Putamen (tissue), 1 donor: ENCODE results near the gene SP140.
"Not testable (repeated sequence)": the region's sequence is repeated elsewhere in the genome, so short reads cannot be mapped to it uniquely, and the experiment has no call there.

Experiments
- DNase-seq: peaks from one replicate; pipeline ENCODE4 v3.0.0-alpha.2; 2016; ENCODE audit warnings: low spot score

The SP140 gene

DNA sequence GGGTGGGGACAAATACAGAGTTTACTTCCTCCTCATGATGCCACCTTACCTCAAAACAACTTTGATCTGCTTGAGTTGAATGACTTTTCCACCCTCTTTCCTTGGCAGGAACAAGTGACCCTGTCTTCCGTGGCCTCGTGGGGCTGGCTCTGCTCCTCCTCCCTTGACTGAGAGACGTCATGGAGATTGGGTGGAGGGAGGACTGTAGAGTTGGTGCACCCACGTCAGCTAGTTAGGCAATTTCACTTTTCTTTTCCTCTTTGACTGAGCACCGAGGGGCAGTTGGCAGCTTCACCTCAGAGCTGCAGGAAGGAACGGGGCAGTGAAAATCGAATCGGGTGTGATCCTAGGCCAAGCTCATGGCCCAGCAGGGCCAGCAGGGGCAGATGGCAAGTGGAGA lies at the start of gene SP140:
TSS of gene SP140 (plus strand) at position 251 of the 400 bp plus-strand sequence. CDS start at position 360, 109 bp downstream.
- peak; percentile 9 for DNase-seq

DNA sequence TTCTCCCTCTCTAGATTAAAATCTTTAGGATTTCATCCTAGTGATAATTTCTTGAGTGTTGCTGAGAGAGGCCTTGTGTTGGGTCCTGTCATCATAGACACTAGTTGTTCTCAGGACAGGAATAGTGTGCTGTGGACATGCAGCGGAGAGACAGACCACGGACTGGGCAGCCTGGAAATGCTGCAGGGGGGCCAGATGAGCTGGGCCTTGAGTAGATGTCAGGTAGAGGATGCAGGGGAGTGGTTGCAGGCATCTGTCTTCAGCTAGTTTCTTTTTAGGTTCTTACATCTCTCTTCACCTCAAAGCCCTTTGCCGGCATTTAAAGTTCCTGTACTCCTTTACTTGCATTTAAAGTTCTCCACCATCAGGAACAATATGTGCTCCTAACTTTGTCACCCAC lies 48.5 kb upstream of the SP140 start:
- DNase-seq = no peak

DNA sequence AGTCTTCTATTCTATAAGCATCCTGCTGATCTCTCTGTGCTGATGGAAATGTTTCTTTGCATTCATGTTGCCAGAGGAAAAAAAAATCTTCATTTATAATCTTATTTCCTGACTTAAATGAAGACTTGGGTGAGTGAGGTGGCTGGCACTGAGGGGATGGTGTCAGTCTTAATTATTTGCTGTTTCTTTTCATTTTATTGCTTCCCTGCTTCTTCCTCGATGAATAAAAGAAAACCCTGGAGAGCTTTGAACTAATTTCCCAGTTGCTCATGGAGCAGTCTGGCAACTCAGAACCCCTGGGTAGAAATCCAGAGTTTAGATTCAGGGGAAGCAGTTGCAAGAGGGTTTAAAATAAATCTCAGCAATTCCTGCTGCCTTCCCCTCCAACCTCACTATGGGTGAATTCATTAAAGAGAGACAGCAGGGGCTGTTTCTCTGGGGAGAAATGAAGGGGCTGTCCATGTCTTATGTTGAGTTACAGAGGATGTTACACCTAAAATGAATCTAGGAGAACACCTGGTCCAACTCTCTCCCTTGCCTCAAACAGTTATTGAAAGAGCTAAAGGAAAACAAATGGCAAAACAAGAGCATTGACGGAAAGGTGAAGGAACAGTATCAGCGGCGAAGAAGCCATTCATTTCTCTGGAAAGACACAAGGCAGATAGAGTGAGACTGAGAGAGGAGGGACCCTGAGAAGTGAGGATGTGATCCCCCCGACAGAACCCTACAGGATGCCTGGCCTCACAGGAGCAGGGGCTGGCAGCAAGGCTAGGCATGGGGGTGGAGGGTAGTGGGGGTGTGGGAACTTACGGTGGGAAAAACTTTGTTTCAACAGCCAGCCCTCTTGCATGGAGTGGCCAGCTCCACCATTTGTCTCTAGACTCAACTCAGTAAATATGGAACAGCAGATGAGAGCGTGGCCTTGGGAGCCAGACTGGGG lies 46.7 kb upstream of the SP140 start:
- no peak for DNase-seq

DNA sequence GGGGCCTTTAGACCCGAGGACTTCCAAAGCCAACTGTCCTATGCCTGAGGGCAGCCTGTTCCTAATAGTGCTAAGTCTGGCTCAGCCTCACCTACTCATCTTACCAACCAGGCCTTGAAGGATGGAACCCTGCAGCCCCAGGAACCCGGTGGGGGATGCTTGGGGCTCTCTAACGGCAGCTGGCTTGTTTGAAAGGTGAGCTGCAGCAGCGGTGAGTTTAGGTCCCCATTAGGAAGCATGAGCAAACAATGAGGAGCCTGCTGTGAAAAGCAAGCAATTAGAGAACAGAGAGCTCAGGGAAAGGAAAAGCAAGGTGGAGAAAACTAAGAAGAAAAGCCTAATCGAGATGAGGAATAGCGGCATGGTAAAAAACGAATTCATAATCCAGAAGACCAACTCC lies 45.6 kb upstream of the SP140 start:
- no peak for DNase-seq

DNA sequence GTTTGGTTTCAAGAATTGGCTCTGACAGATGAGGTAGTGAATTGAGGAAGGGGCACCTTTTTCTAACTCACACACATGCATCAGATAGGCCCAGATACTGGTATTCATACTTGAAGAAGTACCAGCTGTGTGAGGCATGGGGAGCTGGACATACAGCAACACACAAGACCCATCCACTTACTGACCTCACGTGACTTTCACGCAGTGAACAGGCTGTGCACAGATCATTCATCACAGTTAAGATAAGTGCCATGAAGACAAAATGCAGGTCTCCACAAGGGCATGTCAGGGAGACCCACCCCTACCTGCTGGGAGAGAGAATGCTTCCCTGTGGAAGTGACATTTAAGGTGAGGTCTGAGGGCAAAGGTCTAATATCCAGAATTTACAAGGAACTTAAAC lies 44.3 kb upstream of the SP140 start:
- DNase-seq = no peak

DNA sequence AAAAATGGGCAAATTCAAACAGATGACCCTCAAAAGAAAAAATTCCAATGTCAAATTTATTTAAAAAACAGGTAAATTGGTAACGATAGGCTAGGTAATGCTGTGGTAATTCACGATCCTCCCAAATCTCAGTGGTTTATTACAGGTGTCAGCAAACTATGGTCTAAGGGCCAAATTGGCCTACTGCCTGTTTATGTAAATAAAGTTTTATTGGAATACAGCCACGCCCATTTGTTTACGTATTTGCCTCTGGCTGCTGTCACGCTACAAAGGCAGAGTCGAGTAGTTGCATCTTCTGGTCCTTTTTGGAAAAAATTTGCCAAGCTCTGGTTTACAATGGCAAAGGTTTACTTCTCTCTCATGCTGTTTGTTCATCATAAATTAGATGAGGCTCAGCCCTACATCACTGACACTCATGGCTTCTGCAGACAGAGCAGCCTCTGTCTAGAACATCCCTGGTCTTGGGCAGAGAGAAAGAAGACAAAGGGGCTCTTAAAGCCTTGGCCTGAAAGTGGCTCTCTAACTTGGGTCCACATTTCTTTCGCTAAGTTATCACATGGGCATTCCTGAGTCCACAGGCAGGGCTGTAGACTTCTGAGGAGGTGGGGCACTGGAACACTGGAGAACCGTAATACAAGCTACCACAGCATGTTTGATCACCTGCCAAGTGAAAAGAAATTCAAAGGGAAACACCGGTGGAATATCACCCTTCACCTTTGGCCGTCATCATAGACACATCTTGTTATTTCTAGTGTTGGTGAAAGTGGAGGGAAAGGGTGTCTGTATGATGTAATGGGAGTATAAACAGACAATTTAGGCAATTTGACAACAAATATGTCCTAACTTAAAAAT lies 40.6 kb upstream of the SP140 start:
- no peak for DNase-seq

DNA sequence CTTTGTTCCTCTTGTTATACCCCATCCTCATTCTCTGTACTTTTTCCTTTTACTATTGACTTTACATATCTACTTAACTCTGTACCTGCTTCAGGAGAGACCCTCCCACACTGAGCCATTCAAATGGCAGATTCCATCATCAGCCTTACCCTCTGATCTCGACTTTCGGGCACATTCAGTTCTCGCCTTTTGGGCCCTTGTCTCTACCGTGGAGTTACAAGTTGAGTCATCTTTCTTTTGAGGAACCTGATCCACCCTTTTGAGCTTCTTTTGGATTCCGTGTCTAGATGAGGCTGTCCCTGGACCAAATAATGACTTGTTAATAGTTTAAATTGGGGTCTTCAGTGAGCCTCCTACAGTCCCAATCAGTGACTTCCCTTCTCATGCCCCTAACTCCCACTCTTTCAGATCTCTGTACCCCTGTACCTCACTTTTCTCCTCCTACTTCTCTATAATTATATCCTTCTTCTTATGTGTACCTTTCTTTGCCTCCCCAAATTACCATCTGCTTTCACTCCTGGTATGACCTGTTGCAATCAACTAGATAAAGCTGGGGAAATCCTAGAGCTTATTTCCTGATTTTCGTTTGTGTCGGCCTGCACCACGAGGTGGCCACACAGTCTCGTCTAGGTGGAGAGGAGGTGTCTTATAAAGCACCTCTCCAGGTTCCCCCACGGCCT lies 23.0 kb upstream of the SP140 start:
- DNase-seq = no peak

DNA sequence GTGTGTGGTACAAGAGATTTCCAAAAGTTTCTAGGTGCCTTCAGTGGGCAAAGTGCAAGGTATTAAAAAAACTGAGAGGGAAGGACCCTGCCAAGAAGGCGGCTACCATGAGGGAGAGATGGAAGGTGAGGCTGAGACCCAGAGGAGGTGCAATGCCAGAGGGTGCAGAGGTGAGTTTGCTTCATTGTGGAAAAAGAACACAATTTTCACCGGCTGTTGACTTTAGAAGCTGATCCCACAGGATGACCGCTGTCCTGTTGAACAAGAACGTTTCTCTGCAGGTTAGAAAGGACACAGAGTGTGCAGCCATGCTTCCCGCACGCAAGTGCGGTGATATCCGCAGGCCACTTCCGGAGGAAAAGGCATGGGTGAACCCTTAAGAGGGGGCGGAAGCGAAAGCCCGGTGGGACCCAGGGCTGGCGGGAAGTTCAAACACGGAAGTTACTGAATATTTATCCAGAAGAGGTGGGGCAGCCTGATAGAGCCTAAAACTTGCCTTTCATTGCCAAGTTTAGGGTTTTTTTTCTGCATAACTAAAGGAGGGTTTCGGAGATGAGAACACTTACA lies 22.3 kb upstream of the SP140 start:
- DNase-seq = no peak

DNA sequence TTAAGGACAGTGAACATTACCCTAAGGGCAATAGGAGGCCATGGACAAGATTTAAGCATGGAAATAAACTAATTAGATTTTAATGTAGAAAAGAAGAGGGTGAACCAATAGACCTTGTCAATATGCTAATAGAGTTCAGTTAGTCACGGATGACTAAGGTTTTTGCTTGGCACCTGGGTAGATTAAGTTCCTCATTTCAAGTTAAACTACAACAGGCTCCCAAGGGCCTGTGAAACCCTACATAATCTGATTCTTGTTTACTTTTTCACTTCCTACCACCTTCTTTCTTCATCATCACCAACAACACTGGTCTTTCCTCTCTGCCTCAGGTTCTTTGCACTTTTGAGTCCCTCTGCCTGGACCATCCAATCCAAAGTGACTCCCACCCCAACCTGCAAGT lies 20.5 kb upstream of the SP140 start:
- no peak for DNase-seq

DNA sequence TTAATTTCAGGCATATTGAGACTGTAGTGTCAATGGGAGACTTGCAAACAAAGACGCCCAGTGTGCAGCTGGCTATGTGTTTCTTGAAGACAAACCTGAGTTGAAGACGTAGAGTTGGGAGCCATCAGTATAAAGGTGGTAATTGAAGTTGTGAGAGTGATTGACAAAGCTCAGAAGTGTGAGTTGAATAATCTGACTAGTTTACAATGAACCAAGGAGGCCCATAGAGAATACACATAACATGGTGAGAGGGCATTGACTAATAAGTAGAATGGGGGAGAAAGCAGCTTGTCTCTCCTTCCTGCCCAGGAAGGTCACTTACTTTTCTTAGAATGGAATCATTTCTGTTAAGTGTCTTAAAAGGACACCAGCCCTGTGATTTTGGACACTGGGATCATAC lies 19.8 kb upstream of the SP140 start:
- no peak for DNase-seq

DNA sequence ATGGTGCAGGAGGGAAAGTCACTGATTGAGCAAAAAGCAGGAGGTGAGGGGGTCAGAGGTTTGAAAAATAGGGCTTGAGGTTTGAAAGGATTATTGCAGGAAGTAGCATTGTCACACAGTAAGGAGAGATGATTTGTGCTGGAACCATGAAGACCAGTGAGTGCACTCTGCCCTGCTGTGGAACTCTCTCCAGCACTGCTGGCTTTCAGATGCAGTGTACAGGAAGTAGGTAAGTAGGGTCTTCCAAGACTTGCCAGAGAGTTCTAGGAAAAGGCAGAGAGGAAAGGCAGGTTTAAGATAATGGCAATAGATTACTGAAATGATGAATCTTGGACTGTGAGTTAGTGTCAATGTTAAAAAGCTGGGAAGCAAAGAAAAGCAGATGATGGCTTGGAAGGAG lies 17.0 kb upstream of the SP140 start:
- DNase-seq = no peak

DNA sequence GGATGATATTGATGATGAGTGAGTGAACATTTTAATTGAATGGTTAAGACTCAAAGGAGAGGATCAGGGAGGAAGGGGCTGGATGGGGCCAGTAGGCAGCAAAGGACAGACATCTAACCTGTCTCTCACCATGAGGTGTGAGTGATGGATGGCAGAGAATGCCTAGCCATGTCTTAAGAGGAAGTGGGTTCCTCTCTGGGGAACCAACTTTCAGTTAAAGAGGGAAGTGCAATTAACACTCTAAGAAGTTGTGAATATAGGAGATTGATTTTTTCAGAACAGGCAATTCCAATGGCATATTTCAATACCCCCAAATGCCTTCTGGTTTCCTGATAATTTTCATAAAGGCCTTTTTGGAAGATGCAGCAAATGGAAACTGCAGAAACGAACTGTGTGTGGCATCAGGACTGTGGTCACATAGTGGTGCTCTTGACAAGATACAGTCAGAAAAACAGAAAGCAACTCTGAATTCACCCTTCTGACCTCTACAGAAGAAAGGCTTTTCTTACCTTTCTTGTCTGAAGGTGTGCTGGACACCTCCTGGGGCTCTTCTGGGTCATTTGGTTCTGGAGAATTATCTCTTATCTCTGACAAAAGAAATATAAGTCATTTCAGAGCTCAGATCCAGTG lies 16.0 kb upstream of the SP140 start:
- DNase-seq = no peak

DNA sequence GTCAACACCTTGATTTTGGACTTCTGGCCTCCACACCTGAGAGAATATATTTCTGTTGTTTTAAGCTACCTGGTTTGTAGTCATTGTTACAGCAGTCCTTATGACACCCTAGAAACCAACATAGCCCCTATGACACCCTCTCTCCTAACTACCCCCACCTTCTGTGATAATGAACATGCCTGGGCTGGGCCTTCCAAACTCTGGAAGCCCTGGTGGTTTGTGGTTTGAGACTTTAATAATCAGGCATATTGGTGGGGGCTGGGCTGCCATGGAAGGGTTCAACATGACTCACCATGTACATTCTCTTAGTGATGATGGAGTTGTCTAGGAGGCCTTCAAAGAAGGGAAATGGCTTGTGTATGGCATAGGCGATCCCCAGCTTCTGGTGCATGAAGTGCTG lies 9.0 kb upstream of the SP140 start:
- no peak for DNase-seq

DNA sequence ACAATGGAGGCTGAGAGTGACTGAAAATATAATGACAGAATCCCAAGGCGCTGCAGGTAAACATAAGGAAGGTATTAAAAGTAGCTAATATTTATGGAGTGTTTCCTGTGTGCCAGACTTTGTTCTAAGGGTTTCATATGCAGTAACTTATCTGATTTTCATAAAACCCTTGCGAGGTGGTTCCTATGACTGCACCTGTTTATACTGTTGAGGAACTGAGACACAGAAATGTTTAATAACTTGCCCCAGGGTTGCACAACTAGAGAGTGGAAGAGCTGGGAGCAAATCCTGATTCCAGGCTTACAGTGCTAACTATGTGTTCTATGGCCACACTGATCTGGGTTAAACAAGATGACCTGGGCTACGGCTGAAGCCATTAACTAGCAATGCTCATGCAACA lies 8.1 kb upstream of the SP140 start:
- no peak for DNase-seq

DNA sequence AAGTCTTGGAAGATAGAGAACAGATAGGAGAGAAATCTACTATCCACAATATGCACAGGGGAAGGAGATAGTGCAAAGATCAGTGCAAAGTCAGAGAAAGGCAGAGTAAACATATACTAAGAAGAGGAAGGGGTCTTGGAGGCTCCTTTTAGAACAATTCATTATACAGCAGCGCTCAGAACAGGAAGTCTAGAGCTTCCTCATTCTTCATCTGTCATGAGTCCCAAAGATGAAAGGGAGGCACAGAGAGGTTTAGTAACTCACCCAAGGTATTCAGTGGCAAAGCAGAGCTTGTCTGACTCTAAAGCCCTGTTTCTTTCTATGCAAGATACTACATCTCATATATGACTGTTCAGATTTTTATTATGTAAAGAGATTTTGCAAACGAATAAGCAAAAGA lies 7.1 kb upstream of the SP140 start:
- no peak for DNase-seq

DNA sequence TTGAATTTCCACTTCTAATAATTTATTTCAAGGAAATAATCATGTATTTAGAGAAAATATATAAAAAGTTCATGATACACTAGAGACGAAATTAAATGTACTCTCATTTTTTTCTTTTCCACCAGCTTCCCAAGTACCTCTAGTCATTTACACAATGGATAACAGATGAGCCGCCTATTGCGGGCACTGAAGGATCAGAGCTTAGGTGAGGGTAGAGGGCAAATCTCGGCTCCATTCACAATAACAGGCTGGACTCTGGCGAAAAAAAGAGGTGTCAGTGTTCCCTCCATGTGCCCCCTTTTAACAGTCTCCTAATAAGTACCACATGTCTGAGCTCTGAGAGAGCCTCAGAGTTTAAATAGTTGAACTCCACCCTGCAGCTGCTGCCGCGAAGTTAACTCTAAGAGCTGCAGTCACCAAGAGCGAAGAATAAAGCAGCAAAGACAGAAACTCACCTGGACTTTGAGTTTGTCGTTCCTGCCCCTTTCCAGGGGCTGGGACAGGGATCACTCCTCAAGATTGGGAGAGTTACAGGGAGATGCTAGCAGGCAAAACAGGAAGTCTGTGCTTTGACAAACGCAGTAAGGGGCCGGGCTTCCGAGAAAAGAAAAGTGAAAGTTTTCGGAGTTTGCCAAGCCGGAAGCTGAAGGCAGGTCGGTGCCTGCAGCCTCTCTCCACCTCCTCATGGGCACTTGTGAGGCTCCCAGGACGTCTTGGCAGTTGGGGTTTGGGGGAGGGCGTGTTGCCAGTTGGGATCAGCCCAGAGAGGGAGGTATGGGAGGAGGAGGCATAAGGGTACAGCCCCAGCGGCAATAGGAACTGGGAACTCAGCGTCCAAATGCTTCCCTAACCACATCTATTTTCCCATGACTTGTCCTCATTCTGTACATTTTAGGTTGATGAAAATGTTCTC lies 5.9 kb upstream of the SP140 start, which contains the start of gene SP110:
TSS of gene SP110 (minus strand) at position 566 of the 913 bp plus-strand sequence. CDS start 3,057 bp downstream, outside the sequence.
- peak; percentile 69 for DNase-seq

DNA sequence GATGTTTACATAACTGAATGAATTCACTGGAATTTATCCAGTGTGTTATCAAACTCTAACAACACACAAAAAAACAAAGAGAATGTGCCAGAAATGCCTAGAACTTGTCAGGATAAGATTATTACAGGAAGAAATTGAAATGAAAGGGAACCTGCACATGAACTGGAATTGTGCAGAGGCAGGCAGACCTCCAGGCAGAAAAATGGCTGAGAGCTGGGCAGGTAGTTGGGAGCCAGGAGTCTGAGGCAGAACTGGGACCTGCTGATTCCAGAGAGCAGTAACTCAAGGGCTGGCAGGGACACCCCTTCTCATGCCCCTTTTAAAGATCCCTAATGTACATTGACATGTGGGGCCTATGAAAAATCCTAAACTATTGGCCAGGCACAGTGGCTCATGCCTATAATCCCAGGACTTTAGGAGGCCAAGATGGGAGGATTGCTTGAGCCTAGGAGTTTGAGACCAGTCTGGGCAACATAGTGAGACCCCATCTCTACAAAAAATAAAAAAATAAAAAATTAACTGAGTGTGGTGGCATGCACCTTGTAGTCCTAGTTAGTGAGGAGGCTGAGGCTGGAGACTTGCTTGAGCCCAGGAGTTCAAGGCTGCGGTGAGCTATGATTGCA lies 5.1 kb upstream of the SP140 start:
- no peak for DNase-seq

DNA sequence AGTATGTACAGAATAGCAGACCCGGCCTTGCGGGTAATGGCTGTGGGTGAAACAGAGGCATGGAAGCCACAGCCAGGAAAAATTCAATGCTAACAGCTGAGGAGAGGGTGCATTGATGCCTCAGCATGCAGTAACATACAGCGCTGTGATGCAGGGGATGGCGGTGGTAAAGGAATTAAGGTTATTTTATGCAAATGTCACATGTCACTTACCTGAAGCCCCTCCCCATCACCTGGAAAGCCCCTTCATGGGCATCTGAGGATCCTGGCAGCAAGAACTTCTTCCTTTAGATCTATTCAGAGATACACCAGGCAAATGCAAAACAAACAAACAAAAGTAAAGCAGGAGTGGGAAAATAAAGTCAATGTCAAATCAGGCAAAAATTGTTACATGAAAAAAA lies 4.0 kb upstream of the SP140 start:
- DNase-seq = no peak

DNA sequence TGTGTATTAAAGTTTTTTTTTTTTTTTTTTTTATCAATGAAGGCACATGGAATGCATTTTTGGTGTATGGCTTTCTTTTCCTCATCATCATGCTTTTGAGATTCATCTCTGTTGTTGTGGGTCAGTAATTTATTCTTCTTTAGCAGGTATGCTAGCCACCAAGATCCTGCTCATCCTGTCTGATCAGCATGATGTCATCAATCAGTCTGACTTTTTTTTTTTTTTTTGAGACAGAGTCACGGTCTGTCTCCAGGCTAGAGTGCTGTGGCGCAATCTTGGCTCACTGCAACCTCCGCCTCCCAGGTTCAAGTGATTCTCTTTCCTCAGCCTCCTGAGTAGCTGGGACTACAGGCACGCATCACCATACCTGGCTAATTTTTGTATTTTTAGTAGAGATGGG lies 2.7 kb upstream of the SP140 start:
- not testable (repeated sequence) for DNase-seq

DNA sequence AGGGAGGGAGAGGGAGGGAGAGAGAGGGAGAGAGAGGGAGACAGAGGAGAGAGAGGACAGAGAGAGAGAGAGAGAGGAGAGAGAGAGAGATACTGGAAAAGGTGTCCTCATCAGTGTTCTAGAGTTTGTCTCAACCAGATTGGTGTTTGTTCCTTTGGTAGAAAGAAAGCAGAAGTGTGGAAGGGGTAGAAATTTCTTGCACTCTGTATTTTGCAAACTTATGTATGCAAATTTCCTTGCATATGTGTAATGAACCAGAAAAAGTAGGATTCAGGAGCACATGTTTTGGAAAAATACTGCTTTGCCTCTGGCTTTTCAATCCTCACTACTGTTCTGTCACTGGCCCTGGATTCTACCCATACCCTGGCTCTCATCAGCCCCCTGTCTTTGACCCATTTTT lies 1.1 kb upstream of the SP140 start:
- no peak for DNase-seq
